IPS-18c (cell line): Measurements from ENCODE around the gene AKR7A3.
"Not testable (repeated sequence)": the region's sequence is repeated elsewhere in the genome, so short reads cannot be mapped to it uniquely, and the experiment has no call there.

ENCODE experiments used
- H3K4me3 ChIP-seq: 2 replicates; pipeline ENCODE4 v1.7.0; 2013; ENCODE audit warnings: low read depth, mild to moderate bottlenecking, low read length, moderate library complexity; ENCODE audit not compliant: insufficient read depth
- H3K9me3 ChIP-seq: one replicate; pipeline ENCODE4 v1.6.1; 2013; ENCODE audit warnings: mild to moderate bottlenecking, low read length, moderate library complexity; ENCODE audit not compliant: control insufficient read depth, insufficient read depth

Gene AKR7A3

GRCh38 chr1:19288324-19289241 is at the start of gene AKR7A3:
Gene AKR7A3, minus strand, starts transcription at chr1:19288770. Its CDS starts 61 bp downstream, at chr1:19288709.
- peak within 1 kb of the TSS; percentile 40 for H3K4me3 ChIP-seq
- not testable (repeated sequence) for H3K9me3 ChIP-seq

GRCh38 chr1:19338323-19338762 is 49.8 kb upstream of the AKR7A3 start:
- H3K9me3 ChIP-seq = no peaks in the 10 kb centered on the region
- H3K4me3 ChIP-seq = no peak overlapping the region

- H3K4me3 ChIP-seq = no peak overlapping the region
- H3K9me3 ChIP-seq = no peaks in the 10 kb centered on the region
These were observed 48.7 kb upstream of the AKR7A3 start for GRCh38 chr1:19337289-19337688.

GRCh38 chr1:19336543-19336942 is 48.0 kb upstream of the AKR7A3 start:
- H3K4me3 ChIP-seq = no peak overlapping the region
- no peaks in the 10 kb centered on the region for H3K9me3 ChIP-seq

GRCh38 chr1:19333587-19334354 is 45.2 kb upstream of the AKR7A3 start:
- no peaks in the 10 kb centered on the region for H3K9me3 ChIP-seq

GRCh38 chr1:19332832-19333231 is 44.3 kb upstream of the AKR7A3 start:
- no peak overlapping the region for H3K4me3 ChIP-seq
- H3K9me3 ChIP-seq = no peaks in the 10 kb centered on the region

More at GRCh38 chr1:19333587-19334354, 45.2 kb upstream of the AKR7A3 start:
- no peak overlapping the region for H3K4me3 ChIP-seq

- H3K9me3 ChIP-seq = no peaks in the 10 kb centered on the region
- H3K4me3 ChIP-seq = no peak overlapping the region
These were observed 42.8 kb upstream of the AKR7A3 start for GRCh38 chr1:19331262-19331878.

- no peaks in the 10 kb centered on the region for H3K9me3 ChIP-seq
- H3K4me3 ChIP-seq = no peak overlapping the region
These were observed 42.0 kb upstream of the AKR7A3 start for GRCh38 chr1:19330449-19331135.

- Histone ChIP-seq H3K9me3 (no peaks in the 10 kb centered on the region), H3K4me3 (no peak overlapping the region)
These were observed 41.0 kb upstream of the AKR7A3 start for GRCh38 chr1:19329611-19330010.

- H3K4me3 ChIP-seq = no peak overlapping the region
- H3K9me3 ChIP-seq = no peaks in the 10 kb centered on the region
These were observed 40.6 kb upstream of the AKR7A3 start for GRCh38 chr1:19329188-19329587.

- Histone ChIP-seq H3K9me3 (no peaks in the 10 kb centered on the region), H3K4me3 (no peak overlapping the region)
These were observed 39.9 kb upstream of the AKR7A3 start for GRCh38 chr1:19328486-19328885.

GRCh38 chr1:19327736-19328135 is 39.2 kb upstream of the AKR7A3 start:
- Histone ChIP-seq H3K4me3 (no peak overlapping the region), H3K9me3 (no peaks in the 10 kb centered on the region)

GRCh38 chr1:19327301-19327700 is 38.7 kb upstream of the AKR7A3 start:
- Histone ChIP-seq H3K4me3 (no peak overlapping the region), H3K9me3 (no peaks in the 10 kb centered on the region)

GRCh38 chr1:19326748-19327065 is 38.1 kb upstream of the AKR7A3 start:
- H3K4me3 ChIP-seq = no peak overlapping the region
- H3K9me3 ChIP-seq = no peaks in the 10 kb centered on the region

- Histone ChIP-seq H3K9me3 (no peaks in the 10 kb centered on the region), H3K4me3 (no peak overlapping the region)
These were observed 37.6 kb upstream of the AKR7A3 start for GRCh38 chr1:19325958-19326747.

- Histone ChIP-seq H3K4me3 (no peak overlapping the region), H3K9me3 (no peaks in the 10 kb centered on the region)
These were observed 36.9 kb upstream of the AKR7A3 start for GRCh38 chr1:19325368-19325957.
